Endothelial cell of umbilical vein (primary cell): ENCODE data around the gene AACS. TPM values are rescaled to one million over a fixed set of nuclear protein-coding genes. Genes with fewer than 3 reads are reported as not detected.

Experiments
- BruUV-seq: library from RNA; stranded (reverse); fragments of 400-500 nt; replicated peaks from 2 replicates; lab custom pipeline; 2021; lab: Mats Ljungman, UMichigan
- CTCF ChIA-PET: fragments of 300-600, 350-600 bp; sonication (Branson Sonifier 250); formaldehyde crosslinking; loops from one replicate; lab custom pipeline; 2021; ENCODE audit warnings: antibody characterized with exemption, inconsistent platforms; lab: Charles Lee
- POLR2A ChIA-PET: fragments of 300-600, 350-600 bp; sonication (Branson Sonifier 250); formaldehyde crosslinking; loops from one replicate; lab custom pipeline; 2021; ENCODE audit warnings: antibody characterized with exemption, inconsistent platforms; lab: Charles Lee
- DNase-seq: peaks from one replicate; pipeline ENCODE4 v3.0.0-alpha.2; 2011; ENCODE audit warnings: low read depth, low spot score
- FAIRE-seq: peaks from 2 replicates; lab custom pipeline; 2011; peaks lifted over from hg19 to GRCh38; lab: Jason Lieb, UNC
- H2AFZ ChIP-seq: 2 replicates; pipeline ENCODE4 v1.6.0; 2012; ENCODE audit warnings: low read depth, low read length, control low read depth, inconsistent platforms
- H3K27ac ChIP-seq: 2 replicates; pipeline ENCODE4 v1.5.1; 2011; ENCODE audit warnings: low read depth, mild to moderate bottlenecking, control low read depth, low read length, moderate library complexity; ENCODE audit not compliant: insufficient read depth
- H3K27me3 ChIP-seq, 2 experiments: 2 replicates each; pipeline versions ENCODE4 v1.6.0 to v1.6.1; 2011; ENCODE audit warnings: low read length in 2 of 2, mixed read lengths in 1 of 2; ENCODE audit not compliant: control insufficient read depth in 2 of 2, insufficient read depth in 2 of 2
- H3K36me3 ChIP-seq, 2 experiments: 2 replicates in 1 of 2; 3 replicates in 1 of 2; pipeline ENCODE4 v1.5.1; 2011; ENCODE audit warnings: low read length in 2 of 2, mild to moderate bottlenecking in 1 of 2, moderate library complexity in 1 of 2; ENCODE audit not compliant: control insufficient read depth in 2 of 2, insufficient read depth in 2 of 2; ENCODE audit errors: extremely low read depth in 1 of 2
- H3K4me1 ChIP-seq: 3 replicates; pipeline ENCODE4 v1.5.1; 2011; ENCODE audit warnings: mild to moderate bottlenecking, low read length; ENCODE audit not compliant: control insufficient read depth, insufficient read depth; ENCODE audit errors: extremely low read depth
- H3K4me2 ChIP-seq: 2 replicates; pipeline ENCODE4 v1.6.1; 2011; ENCODE audit warnings: low read length, control low read depth, mixed read lengths; ENCODE audit not compliant: insufficient read depth
- H3K4me3 ChIP-seq, 3 experiments: fragments of 200-600 bp in 1 of 3; sonication (generic), shearing (Covaris generic) in 1 of 3; replicated peaks in 1 of 3; 2 replicates each; pipeline ENCODE4 v1.5.1; 2011 to 2016; ENCODE audit warnings: control low read depth in 3 of 3, low read length in 3 of 3, mild to moderate bottlenecking in 2 of 3, inconsistent platforms in 1 of 3, low read depth in 1 of 3, moderate library complexity in 1 of 3; ENCODE audit not compliant: insufficient read depth in 1 of 3
- H3K79me2 ChIP-seq: 2 replicates; pipeline ENCODE4 v1.6.0; 2012; ENCODE audit warnings: low read length, inconsistent platforms; ENCODE audit not compliant: control insufficient read depth, insufficient read depth
- H3K9ac ChIP-seq: replicated peaks from 2 replicates; pipeline ENCODE3; 2011; ENCODE audit warnings: low read length, control low read depth; ENCODE audit not compliant: insufficient read depth; ENCODE audit errors: extremely low read depth
- H3K9me1 ChIP-seq: replicated peaks from 3 replicates; pipeline ENCODE4 v1.6.0; 2011; ENCODE audit warnings: mild to moderate bottlenecking, low read length; ENCODE audit not compliant: control insufficient read depth, insufficient read depth; ENCODE audit errors: extremely low read depth
- H3K9me3 ChIP-seq: replicated peaks from 2 replicates; pipeline ENCODE4 v1.5.1; 2012; ENCODE audit warnings: low read length, inconsistent platforms; ENCODE audit not compliant: control insufficient read depth, insufficient read depth
- H4K20me1 ChIP-seq: replicated peaks from 2 replicates; pipeline ENCODE3; 2011; ENCODE audit warnings: mild to moderate bottlenecking, low read length; ENCODE audit not compliant: control insufficient read depth, insufficient read depth; ENCODE audit errors: extremely low read depth
- CTCF ChIP-seq, 2 donors: IDR thresholded peaks; 1 replicate in 1 of 2; 2 replicates in 1 of 2; pipeline ENCODE4 v1.5.1; 2011; ENCODE audit warnings: low read length in 2 of 2, mild to moderate bottlenecking in 2 of 2, moderate library complexity in 2 of 2, control low read depth in 1 of 2, inconsistent platforms in 1 of 2, low read depth in 1 of 2; ENCODE audit not compliant: insufficient read depth in 1 of 2; ENCODE audit errors: extremely low read depth in 1 of 2
- EZH2 ChIP-seq: IDR thresholded peaks from 2 replicates; pipeline ENCODE4 v1.6.1; 2012; ENCODE audit warnings: borderline replicate concordance, low read depth, mild to moderate bottlenecking, moderate library complexity, low read length, inconsistent platforms; ENCODE audit not compliant: severe bottlenecking
- FOS ChIP-seq: IDR thresholded peaks from 2 replicates; pipeline ENCODE4 v1.6.1; 2011; ENCODE audit warnings: mild to moderate bottlenecking, low read length, moderate library complexity, borderline replicate concordance; ENCODE audit not compliant: insufficient read depth
- GATA2 ChIP-seq: IDR thresholded peaks from 2 replicates; pipeline ENCODE4 v1.7.0; 2011; ENCODE audit warnings: low read depth, mild to moderate bottlenecking, moderate library complexity, mixed read lengths, low read length; ENCODE audit not compliant: insufficient read length, insufficient read depth
- JUN ChIP-seq: IDR thresholded peaks from 2 replicates; pipeline ENCODE4 v1.6.1; 2011; ENCODE audit warnings: borderline replicate concordance, low read depth; ENCODE audit not compliant: insufficient read length, insufficient read depth
- MYC ChIP-seq: IDR thresholded peaks from one replicate; pipeline ENCODE4 v1.6.1; 2011; ENCODE audit warnings: mild to moderate bottlenecking, low read depth, low read length
- POLR2A ChIP-seq: IDR thresholded peaks from 2 replicates; pipeline ENCODE4 v1.6.1; 2012; ENCODE audit warnings: low read depth, mild to moderate bottlenecking, control low read depth, low read length
- POLR2AphosphoS5 ChIP-seq: IDR thresholded peaks from 2 replicates; pipeline ENCODE4 v1.6.1; 2012; ENCODE audit warnings: low read depth, mild to moderate bottlenecking, control low read depth, low read length, moderate library complexity; ENCODE audit not compliant: insufficient read depth
- dilution Hi-C: fragments of 300-500 bp; cut with MboI; formaldehyde crosslinking; loops from one replicate; pipeline ENCODE4 v1.15.0; 2019; ENCODE audit warnings: low sequenced_read_pairs; ENCODE audit not compliant: extremely low pct_ligation_motif_present
- intact Hi-C: fragments of 100-400 bp; cut with micrococcal nuclease; formaldehyde crosslinking; loops from one replicate; pipeline ENCODE4 v1.10.0; 2022
- polyA plus RNA-seq, 4 experiments: library from polyadenylated mRNA; depleted of rRNA in 3 of 4; stranded (reverse) in 3 of 4; unstranded in 1 of 4; fragments of >200 nt; gene quantifications; 2 replicates each; pipeline versions ENCODE4 v1.2.1 to v1.2.3, GENCODE V29; 2011 to 2012; ENCODE audit warnings: missing spikeins in 1 of 4
- total RNA-seq: library from RNA; stranded (reverse); gene quantifications from 2 replicates; pipeline ENCODE4 v1.2.3, GENCODE V29; 2021
- TF ChIP-seq, protein P1 (sequence below): IDR thresholded peaks from 2 replicates; pipeline ENCODE4 v1.6.1; 2011; ENCODE audit not compliant: insufficient read depth, insufficient read length

AACS gene
- total and polyA plus RNA-seq, 2 donors (not counting 3 experiments of a cell fraction or from before 2014, with no cell fraction given): 34.7 to 40.3 TPM

- CTCF ChIA-PET: no interaction called here
Observed at GRCh38 chr12:125133616-125134015, 68.4 kb downstream of the AACS start.

More at GRCh38 chr12:125133616-125134015, 68.4 kb downstream of the AACS start:
- Histone ChIP-seq H2AFZ (no peak overlapping the region), H3K9ac (no peak overlapping the region), H3K27ac (no peak overlapping the region), H4K20me1 (no peaks in the 10 kb centered on the region), H3K4me2 (no peak overlapping the region), H3K4me3 (no peak overlapping the region), H3K36me3 (peaks cover 0 to 5% of the 10 kb centered on the region in 2 experiments), H3K4me1 (no peaks in the 10 kb centered on the region), H3K9me3 (no peaks in the 10 kb centered on the region), H3K9me1 (no peaks in the 10 kb centered on the region), H3K79me2 (no peaks in the 10 kb centered on the region), H3K27me3 (no peaks in the 10 kb centered on the region)
- no TSS peak for BruUV-seq
- dilution Hi-C loops (no loop called here), intact Hi-C loops (no loop called here)
- POLR2A ChIA-PET: no interaction called here
- no peak for FAIRE-seq
- TF ChIP-seq CTCF (IDR thresholded peaks at IDR 0.05; ENCODE audit: extremely low read depth in 1 of 2, insufficient read depth in 1 of 2, low read depth in 1 of 2, low read length in 2 of 2): no peak
- TF ChIP-seq FOS: no peak
- no peak for TF ChIP-seq POLR2A
- no peak for TF ChIP-seq MYC
- no peak for TF ChIP-seq EZH2
- TF ChIP-seq, protein P1, sequence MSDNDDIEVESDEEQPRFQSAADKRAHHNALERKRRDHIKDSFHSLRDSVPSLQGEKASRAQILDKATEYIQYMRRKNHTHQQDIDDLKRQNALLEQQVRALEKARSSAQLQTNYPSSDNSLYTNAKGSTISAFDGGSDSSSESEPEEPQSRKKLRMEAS: no peak
- TF ChIP-seq JUN: no peak
- no peak for TF ChIP-seq GATA2
- TF ChIP-seq POLR2AphosphoS5: no peak
- no peak for DNase-seq
